NCI-H446 treated with DMSO at 0.1 percent for 48 hours (cell line): Measurements from ENCODE around the gene SLC7A9.
"Not testable (repeated sequence)": the region's sequence is repeated elsewhere in the genome, so short reads cannot be mapped to it uniquely, and the experiment has no call there.

Experiments
- DNase-seq: peaks from one replicate; lab custom pipeline; 2025; lab: John Stamatoyannopoulos, UW

SLC7A9 gene

DNA sequence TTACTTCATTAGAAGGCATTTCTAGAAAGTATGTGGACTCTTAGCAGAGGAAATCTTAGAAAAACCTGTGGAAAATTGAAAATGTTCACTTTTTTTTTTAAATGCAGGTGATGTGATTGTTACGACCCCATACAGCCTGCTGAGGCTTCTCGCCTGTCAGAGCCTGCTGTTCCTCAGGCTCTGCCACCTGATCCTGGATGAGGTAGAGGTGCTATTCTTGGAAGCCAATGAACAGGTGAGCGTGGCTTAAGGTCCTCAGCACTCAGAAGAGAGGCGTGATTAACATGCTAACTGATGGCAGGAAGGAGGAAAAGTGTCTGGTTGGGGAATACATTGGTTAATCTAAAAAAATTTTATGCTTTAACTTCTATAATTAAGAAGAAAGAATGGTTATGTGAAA, 71.4 kb downstream of the SLC7A9 start:
- no peak for DNase-seq

DNA sequence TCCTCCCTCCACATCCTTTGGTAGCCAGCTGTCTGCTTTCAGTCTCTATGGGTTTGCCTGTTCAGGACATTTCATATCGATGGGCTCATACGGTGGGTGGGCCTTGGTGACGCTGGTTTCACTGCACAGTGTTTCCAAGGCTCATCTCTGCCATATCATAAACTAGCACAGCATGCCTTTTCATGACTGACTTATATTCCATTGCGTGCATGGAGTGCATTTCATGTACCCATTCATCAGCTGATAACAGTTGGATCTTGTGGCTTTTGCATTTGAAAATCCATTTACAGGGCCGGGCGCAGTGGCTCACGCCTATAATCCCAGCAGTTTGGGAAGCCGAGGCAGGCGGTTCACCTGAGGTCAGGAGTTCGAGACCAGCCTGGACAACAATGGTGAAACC, 80.1 kb downstream of the SLC7A9 start:
- DNase-seq: no peak

DNA sequence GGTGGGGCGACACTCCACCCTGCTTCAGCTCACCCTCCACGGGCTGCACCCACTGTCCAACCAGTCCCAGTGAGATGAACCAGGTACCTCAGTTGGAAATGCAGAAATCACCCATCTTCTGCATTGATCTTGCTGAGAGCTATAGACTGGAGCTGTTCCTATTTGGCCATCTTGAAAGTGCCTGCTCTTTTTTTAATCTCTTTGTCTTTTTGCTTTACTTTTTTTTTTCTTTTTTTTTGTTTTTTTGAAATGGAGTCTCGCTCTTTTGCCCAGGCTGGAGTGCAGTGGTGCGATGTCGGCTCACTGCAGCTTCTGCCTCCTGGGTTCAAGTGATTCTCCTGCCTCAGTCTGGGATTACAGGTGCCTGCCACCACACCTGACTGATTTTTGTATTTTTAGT, 81.7 kb downstream of the SLC7A9 start:
- not testable (repeated sequence) for DNase-seq

DNA sequence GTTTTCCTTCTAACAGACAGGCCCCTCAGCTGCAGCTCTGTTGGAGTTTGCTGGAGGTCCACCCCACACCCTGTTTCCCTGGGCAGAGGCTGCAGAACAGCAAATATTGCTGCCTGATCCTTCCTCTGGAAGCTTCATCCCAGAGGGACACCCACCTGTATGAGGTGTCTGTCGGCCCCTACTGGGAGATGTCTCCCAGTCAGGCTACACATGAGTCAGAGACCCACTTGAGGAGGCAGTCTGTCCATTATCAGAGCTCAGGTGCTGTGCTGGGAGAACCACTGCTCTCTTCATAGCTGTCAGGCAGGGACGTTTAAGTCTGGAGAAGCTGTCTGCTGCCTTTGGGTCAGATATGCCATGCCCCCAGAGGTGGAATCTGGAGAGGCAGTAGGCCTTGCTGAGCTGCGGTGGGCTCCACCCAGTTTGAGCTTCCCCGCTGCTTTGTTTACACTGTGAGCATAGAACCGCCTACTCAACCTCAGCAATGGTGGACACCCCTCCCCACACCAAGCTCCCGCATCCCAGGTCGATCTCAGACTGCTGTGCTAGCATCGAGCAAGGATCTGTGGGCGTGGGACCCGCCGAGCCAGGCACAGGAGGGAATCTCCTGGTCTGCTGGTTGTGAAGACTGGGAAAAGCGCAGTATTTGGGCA, 82.3 kb downstream of the SLC7A9 start:
- not testable (repeated sequence) for DNase-seq

DNA sequence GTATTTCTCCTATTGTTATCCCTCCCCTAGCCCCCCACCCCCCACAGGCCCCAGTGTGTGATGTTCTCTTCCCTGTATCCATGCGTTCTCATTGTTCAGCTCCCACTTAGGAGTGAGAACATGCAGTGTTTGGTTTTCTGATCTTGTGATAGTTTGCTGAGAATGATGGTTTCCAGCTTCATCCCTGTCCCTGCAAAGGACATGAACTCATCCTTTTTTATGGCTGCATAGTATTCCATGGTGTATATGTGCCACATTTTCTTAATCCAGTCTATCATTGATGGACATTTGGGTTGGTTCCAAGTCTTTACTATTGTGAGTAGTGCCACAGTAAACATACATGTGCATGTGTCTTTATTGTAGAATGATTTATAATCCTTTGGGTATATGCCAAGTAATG, 87.5 kb downstream of the SLC7A9 start:
- DNase-seq: not testable (repeated sequence)

DNA sequence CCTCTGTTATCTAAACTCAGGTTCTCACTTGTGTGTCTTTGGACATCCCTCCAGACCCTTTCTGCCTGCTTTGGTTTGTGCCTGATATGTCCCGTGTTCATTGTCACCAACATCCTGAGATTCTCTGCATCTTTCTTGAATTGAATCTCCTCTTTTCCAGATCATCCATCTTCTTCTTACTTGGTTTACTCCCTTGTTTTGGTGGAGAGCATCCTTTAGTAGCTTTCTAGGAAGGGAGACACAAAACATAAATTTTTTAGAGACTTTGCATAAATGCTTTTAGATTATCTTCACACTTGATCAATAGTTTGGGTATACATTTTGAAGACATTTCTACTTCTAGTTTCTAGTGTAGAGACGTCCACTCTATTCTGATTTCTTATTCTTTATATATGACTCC, 88.3 kb downstream of the SLC7A9 start:
- no peak for DNase-seq
